Neural cell (in vitro differentiated cells): ENCODE measurements around the gene SUFU. TPM values are rescaled to one million over a fixed set of nuclear protein-coding genes. Genes with fewer than 3 reads are reported as not detected.

Experiments used
- H2AFZ ChIP-seq: fragments of 200-600, 300-800 bp; sonication (generic), shearing (Covaris generic); 2 replicates; pipeline ENCODE4 v1.6.0; 2014; ENCODE audit warnings: low read depth, mild to moderate bottlenecking, antibody characterized with exemption, low read length, moderate library complexity
- H3F3A ChIP-seq: fragments of 200-600 bp; shearing (Covaris generic); 2 replicates; pipeline ENCODE4 v1.6.1; 2016; ENCODE audit warnings: mild to moderate bottlenecking, moderate library complexity, mixed read lengths, antibody characterized with exemption, low read length; ENCODE audit not compliant: insufficient read depth, poor library complexity, severe bottlenecking
- H3K27ac ChIP-seq: fragments of 200-600, 300-800 bp; sonication (generic), shearing (Covaris generic); 2 replicates; pipeline ENCODE4 v1.5.1; 2014; ENCODE audit warnings: mild to moderate bottlenecking, low read length, moderate library complexity
- H3K27me3 ChIP-seq: fragments of 300-800, 200-600 bp; sonication (generic), shearing (Covaris generic); 2 replicates; pipeline ENCODE4 v1.6.0; 2014; ENCODE audit warnings: mild to moderate bottlenecking, low read depth, low read length, moderate library complexity; ENCODE audit not compliant: insufficient read depth
- H3K36me3 ChIP-seq: fragments of 300-800, 200-600 bp; sonication (generic), shearing (Covaris generic); 2 replicates; pipeline ENCODE4 v1.5.1; 2014; ENCODE audit warnings: mild to moderate bottlenecking, antibody characterized with exemption, low read length, moderate library complexity; ENCODE audit not compliant: insufficient read depth
- H3K4me2 ChIP-seq: fragments of 300-800, 200-600 bp; sonication (generic), shearing (Covaris generic); 2 replicates; pipeline ENCODE4 v1.6.0; 2014; ENCODE audit warnings: mild to moderate bottlenecking, low read length
- H3K4me3 ChIP-seq: fragments of 300-800, 200-600 bp; sonication (generic), shearing (Covaris generic); 2 replicates; pipeline ENCODE4 v1.5.1; 2014; ENCODE audit warnings: mild to moderate bottlenecking, low read length, moderate library complexity
- H3K79me2 ChIP-seq: fragments of 200-600 bp; shearing (Covaris generic); replicated peaks from 2 replicates; pipeline ENCODE4 v1.6.0; 2014; ENCODE audit warnings: mild to moderate bottlenecking, low read length, moderate library complexity; ENCODE audit not compliant: insufficient read depth
- H3K9ac ChIP-seq: fragments of 300-800, 200-600 bp; sonication (generic), shearing (Covaris generic); 2 replicates; pipeline ENCODE4 v1.6.1; 2016; ENCODE audit warnings: mild to moderate bottlenecking, low read length, mixed read lengths
- H3K9me2 ChIP-seq: fragments of 200-600 bp; shearing (Covaris generic); 2 replicates; pipeline ENCODE4 v1.6.1; 2016; ENCODE audit warnings: mild to moderate bottlenecking, low read length, mixed read lengths; ENCODE audit not compliant: insufficient read depth
- H3K9me3 ChIP-seq: fragments of 200-600, 300-800 bp; sonication (generic), shearing (Covaris generic); 2 replicates; pipeline ENCODE4 v1.6.1; 2016; ENCODE audit warnings: mild to moderate bottlenecking, mixed run types, low read length, moderate library complexity, mixed read lengths
- H4K20me1 ChIP-seq: fragments of 200-600 bp; shearing (Covaris generic); 2 replicates; pipeline ENCODE4 v1.6.1; 2016; ENCODE audit warnings: mild to moderate bottlenecking, mixed run types; ENCODE audit not compliant: insufficient read depth
- EP300 ChIP-seq: fragments of 450-650 bp; conservative IDR thresholded peaks from 2 replicates; pipeline ENCODE4 v1.6.1; 2014; ENCODE audit warnings: antibody characterized with exemption, mild to moderate bottlenecking, moderate library complexity; ENCODE audit not compliant: poor library complexity, severe bottlenecking
- EZH2 ChIP-seq: fragments of 200-600, 300-800 bp; shearing (Covaris generic), sonication (generic); IDR thresholded peaks from 2 replicates; pipeline ENCODE4 v1.6.1; 2014; ENCODE audit warnings: antibody characterized with exemption, low read length, borderline replicate concordance, mild to moderate bottlenecking; ENCODE audit not compliant: insufficient read depth, poor library complexity, severe bottlenecking
- MXI1 ChIP-seq: fragments of 450-650 bp; conservative IDR thresholded peaks from 2 replicates; pipeline ENCODE4 v1.6.1; 2014; ENCODE audit warnings: antibody characterized with exemption, mild to moderate bottlenecking; ENCODE audit not compliant: poor library complexity, severe bottlenecking
- POLR2AphosphoS5 ChIP-seq: IDR thresholded peaks from 2 replicates; pipeline ENCODE4 v1.6.1; 2012
- RAD21 ChIP-seq: fragments of 450-650 bp; conservative IDR thresholded peaks from 2 replicates; pipeline ENCODE4 v1.6.1; 2014; ENCODE audit warnings: antibody characterized with exemption, mild to moderate bottlenecking, moderate library complexity
- SMC3 ChIP-seq: fragments of 450-650 bp; conservative IDR thresholded peaks from 2 replicates; pipeline ENCODE4 v1.6.1; 2014; ENCODE audit warnings: antibody characterized with exemption, mild to moderate bottlenecking, moderate library complexity; ENCODE audit not compliant: poor library complexity
- TAF1 ChIP-seq: IDR thresholded peaks from 2 replicates; pipeline ENCODE4 v1.6.1; 2012; ENCODE audit warnings: low read depth
- polyA plus RNA-seq: library from polyadenylated mRNA; depleted of rRNA; stranded (reverse); fragments of >200 nt; gene quantifications from 2 replicates; pipeline ENCODE4 v1.2.3, GENCODE V29; 2014
- TF ChIP-seq, protein P1 (sequence below): fragments of 450-650 bp; IDR thresholded peaks from 2 replicates; pipeline ENCODE4 v1.5.1; 2014; ENCODE audit warnings: antibody characterized with exemption, mild to moderate bottlenecking, moderate library complexity; ENCODE audit not compliant: poor library complexity, severe bottlenecking
- TF ChIP-seq, protein P2 (sequence below): IDR thresholded peaks from 2 replicates; pipeline ENCODE4 v1.6.1; 2012; ENCODE audit warnings: borderline replicate concordance

SUFU gene
- polyA plus RNA-seq, 1 donor from 2014 or later, result 4.8 TPM

DNA sequence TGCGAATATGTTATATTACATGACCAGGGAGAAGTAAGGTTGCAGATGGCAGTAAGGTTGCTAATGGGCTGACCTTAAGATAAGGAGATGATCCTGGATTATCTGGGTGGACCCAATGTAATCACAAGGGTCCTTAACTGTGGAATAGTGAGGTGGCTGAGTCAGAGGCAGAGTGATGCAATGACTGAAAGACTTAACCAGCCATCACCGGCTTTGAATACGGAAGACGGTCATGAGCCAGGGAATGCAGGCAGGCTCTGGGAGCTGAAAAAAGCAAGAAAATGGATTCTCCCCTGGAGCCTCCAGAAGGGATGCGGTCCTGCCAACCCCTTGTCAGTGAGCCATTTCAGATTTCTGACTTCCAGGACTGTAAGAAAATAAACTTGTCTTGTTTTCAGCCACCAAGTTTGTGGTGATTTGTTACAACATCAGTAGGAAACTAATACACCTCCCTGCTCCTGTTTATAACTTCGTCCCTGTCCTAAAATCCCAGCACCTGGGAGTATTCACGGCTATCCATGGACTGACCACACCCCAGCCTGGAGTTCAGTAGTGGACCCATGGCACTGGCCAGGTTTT is 47.8 kb upstream of the SUFU start:
- Histone ChIP-seq H3K9me3 (no peaks in the 10 kb centered on the region), H3K9me2 (no peaks in the 10 kb centered on the region), H3K27me3 (no peaks in the 10 kb centered on the region), H3K4me2 (no peak overlapping the region), H3K9ac (no peak overlapping the region), H3F3A (no peaks in the 10 kb centered on the region), H3K4me3 (no peak overlapping the region), H3K36me3 (no peaks in the 10 kb centered on the region), H2AFZ (no peak overlapping the region), H3K27ac (no peak overlapping the region), H3K79me2 (no peaks in the 10 kb centered on the region), H4K20me1 (no peaks in the 10 kb centered on the region)
- TF ChIP-seq, protein P1, sequence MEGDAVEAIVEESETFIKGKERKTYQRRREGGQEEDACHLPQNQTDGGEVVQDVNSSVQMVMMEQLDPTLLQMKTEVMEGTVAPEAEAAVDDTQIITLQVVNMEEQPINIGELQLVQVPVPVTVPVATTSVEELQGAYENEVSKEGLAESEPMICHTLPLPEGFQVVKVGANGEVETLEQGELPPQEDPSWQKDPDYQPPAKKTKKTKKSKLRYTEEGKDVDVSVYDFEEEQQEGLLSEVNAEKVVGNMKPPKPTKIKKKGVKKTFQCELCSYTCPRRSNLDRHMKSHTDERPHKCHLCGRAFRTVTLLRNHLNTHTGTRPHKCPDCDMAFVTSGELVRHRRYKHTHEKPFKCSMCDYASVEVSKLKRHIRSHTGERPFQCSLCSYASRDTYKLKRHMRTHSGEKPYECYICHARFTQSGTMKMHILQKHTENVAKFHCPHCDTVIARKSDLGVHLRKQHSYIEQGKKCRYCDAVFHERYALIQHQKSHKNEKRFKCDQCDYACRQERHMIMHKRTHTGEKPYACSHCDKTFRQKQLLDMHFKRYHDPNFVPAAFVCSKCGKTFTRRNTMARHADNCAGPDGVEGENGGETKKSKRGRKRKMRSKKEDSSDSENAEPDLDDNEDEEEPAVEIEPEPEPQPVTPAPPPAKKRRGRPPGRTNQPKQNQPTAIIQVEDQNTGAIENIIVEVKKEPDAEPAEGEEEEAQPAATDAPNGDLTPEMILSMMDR, result no peak
- TF ChIP-seq EP300 (no peak), POLR2AphosphoS5 (no peak), SMC3 (no peak), TAF1 (no peak), RAD21 (no peak), EZH2 (no peak), MXI1 (no peak)
- TF ChIP-seq, protein P2, sequence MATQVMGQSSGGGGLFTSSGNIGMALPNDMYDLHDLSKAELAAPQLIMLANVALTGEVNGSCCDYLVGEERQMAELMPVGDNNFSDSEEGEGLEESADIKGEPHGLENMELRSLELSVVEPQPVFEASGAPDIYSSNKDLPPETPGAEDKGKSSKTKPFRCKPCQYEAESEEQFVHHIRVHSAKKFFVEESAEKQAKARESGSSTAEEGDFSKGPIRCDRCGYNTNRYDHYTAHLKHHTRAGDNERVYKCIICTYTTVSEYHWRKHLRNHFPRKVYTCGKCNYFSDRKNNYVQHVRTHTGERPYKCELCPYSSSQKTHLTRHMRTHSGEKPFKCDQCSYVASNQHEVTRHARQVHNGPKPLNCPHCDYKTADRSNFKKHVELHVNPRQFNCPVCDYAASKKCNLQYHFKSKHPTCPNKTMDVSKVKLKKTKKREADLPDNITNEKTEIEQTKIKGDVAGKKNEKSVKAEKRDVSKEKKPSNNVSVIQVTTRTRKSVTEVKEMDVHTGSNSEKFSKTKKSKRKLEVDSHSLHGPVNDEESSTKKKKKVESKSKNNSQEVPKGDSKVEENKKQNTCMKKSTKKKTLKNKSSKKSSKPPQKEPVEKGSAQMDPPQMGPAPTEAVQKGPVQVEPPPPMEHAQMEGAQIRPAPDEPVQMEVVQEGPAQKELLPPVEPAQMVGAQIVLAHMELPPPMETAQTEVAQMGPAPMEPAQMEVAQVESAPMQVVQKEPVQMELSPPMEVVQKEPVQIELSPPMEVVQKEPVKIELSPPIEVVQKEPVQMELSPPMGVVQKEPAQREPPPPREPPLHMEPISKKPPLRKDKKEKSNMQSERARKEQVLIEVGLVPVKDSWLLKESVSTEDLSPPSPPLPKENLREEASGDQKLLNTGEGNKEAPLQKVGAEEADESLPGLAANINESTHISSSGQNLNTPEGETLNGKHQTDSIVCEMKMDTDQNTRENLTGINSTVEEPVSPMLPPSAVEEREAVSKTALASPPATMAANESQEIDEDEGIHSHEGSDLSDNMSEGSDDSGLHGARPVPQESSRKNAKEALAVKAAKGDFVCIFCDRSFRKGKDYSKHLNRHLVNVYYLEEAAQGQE, result no peak

DNA sequence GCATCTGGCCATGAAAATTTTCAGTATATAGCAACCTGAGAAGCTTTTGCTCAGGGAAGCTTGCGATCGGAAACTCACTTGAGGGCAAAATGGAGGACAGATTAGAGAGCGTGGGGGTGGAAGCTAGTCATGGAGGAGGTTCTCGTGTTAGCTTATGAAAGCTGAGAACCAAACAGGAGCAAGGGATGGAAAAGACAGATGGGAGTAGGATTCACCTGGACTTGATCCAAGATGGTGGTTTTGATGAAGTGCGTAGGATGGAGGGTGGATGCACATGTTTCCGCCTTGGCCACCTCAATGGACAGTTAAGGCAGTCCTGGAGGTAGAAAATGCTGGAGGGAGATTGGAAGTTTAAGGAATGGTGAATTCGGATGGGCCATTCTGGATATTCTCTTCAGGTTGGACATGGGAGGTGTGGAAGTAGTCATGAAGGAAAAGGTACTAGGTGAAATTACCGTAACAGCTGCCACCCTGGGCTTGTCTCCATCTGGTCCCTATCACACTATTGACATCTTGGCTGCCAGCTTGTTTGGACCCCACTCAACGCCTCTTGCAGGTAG is 46.1 kb upstream of the SUFU start:
- H3F3A ChIP-seq, result no peaks in the 10 kb centered on the region
- H2AFZ ChIP-seq, result no peak overlapping the region

More for the DNA sequence above, 46.1 kb upstream of the SUFU start:
- Histone ChIP-seq H3K4me2 (no peak overlapping the region), H3K9me3 (no peaks in the 10 kb centered on the region), H3K9ac (no peak overlapping the region), H4K20me1 (no peaks in the 10 kb centered on the region), H3K79me2 (no peaks in the 10 kb centered on the region), H3K27me3 (no peaks in the 10 kb centered on the region), H3K36me3 (no peaks in the 10 kb centered on the region), H3K9me2 (no peaks in the 10 kb centered on the region), H3K27ac (no peak overlapping the region), H3K4me3 (no peak overlapping the region)
- TF ChIP-seq EP300 (no peak), SMC3 (no peak), RAD21 (no peak), TAF1 (no peak), EZH2 (no peak), POLR2AphosphoS5 (no peak), MXI1 (no peak)
- TF ChIP-seq, protein P1, result no peak
- TF ChIP-seq, protein P2, result no peak
